ENCODE results near the gene GDF10.
A peak's percentile ranks its signal among the peaks of the same experiment; 100 is the strongest.

Gene GDF10

DNA sequence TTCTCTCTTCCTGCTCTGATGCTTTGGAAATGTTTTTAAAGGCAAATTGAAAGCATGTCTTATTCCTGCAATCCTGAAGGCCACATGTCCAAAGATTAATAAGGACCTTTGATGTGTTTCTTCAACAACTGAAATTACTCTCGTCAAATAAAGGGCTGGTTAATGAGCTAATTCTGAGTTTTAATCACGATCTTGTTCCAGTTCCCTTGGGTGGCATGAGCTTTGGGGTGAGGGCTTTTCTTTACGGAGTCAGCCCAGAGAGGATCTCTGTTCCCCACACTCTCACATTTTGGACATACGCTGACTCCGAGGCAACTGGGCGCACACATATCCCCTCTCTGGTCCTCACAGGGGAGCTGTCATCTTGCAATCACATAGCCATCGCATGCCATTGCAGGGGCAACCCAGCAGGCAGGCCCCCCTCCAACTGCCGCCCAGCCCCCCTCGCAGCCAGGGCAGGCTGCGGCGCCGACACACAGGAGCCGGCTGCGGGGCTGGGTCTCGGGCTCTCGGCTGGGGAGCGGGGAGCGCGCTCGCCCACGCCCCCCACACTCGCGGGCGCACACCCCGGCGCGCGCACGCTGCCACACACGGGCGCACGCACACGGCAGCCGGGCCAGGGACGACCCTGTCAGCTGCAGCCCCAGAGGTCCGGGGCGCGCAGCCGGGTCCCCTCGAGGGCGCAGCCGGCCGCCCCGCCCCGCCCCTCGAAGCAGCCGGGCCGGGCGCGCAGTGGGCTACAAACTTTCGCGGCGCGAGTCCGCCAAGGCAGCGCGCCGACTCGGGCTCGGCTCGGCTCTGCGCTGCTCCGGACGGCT is at the start of gene GDF10:
TSS of gene GDF10 (plus strand) at position 587 of the 818 bp plus-strand sequence. CDS start 455 bp downstream, outside the sequence.
- DNase-seq = no peak

- DNase-seq = no peak
These were observed 47.8 kb upstream of the GDF10 start for GRCh38 chr10:47252093-47252780.

GRCh38 chr10:47253030-47253637 is 46.9 kb upstream of the GDF10 start:
- DNase-seq = no peak

GRCh38 chr10:47253651-47254375 is 46.2 kb upstream of the GDF10 start:
- DNase-seq = no peak

DNA sequence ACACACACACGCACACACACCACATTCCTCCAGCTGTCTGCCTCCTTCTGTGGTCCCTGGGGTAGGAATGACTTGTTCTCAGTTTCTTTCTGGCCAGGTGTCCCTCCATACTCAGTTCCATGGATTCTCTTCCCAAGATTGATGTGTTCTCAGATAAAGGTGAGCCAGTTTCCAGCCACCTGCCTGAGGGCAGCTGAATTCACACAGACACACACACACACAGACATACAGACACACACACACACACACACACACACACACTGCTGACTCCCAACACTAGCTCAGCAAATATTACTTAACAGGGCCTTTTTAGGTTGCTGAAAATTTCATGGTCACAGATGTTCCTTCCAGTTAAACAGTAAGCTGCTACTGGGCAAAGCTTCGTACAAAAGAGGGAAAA is 45.4 kb upstream of the GDF10 start:
- no peak for DNase-seq

DNA sequence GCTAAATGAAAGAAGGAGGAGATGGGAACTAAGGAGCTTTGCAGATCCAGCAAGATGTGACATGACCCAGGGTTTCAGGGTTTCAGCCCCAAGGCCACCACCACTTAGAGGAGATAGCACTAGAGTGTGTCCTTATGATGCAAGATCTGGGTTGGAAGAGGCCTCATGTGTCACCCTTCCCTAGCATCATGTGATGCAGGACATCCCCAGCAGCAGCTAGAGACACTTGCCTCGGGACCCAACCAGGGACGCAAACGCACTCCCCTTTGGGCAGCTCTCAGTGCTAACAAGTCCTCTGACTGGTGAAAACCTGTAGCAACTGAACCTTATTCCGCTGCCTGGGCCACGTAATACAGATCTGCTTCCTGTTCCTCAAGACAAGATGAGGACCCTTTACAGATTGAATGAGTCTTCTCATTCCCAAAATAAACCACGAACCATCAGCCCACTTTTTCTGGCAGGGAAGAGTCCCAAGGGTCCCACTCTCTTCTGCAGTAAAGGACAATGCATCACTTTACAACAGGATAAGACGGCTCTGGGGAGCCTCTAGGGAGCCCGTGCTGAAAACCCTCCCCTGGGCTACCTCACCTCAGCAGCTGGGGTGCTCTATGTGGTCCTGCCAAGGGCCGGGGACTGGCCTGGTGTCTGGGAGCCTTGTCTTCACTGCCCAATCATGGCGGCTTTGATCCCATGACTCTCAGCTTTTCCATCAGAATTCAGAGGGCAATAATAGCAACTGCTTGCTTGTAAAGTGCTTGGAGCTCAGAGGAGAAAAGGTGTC is 44.8 kb upstream of the GDF10 start:
- no peak for DNase-seq

DNA sequence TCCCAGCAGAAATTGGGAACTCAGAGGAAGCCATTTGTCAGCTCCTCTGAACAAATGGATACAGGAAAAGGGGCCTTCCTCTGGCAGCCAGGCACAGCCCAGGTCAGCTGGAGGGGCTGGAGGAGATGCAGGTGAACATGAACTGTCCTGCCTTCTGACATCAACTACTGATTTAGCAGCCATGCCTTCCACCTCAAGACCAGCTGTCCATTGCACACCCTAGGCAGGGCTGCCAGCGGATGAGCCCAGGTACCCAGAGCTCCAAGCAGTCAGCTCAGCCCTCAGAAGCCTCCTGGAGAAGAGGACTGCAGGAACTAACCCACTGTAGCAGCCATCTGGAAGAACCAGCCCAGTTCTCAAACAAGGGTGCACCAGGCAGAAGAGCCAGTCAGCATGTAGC is 44.1 kb upstream of the GDF10 start:
- DNase-seq = no peak

GRCh38 chr10:47256751-47257336 is 43.2 kb upstream of the GDF10 start:
- DNase-seq = no peak

DNA sequence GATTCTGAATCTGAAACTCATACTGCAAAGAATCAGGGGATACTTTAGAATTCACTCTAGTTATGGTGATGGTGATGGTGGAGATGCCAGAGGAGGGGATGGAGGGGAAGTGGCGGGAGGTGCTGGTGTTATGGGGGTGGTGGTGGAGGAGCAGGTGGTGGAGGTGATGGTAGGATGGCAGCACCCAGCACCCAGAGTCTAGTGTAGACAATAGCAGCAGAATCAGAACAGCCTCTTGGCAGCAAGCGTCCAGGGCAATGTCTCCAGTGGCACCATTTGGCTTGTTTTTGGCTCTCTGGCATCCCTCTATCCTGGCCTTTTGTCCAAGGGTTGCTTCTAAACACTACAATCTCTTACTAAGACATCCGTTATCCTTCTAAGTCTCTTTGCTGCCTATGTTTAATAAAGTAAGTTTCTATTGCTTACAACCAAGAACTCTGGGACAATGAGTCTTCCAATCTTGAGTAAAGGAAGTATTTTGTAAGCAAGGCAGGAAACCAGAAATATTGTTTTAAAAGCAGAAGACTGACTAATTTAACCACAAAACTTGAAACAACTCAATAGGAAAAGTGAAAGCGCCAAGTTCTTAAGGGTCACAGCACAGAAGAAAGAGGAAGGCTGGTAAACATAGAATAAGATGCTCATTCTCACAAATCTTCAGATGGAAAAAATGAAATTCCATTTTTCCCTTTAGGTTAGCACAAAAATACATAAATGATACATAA is 42.4 kb upstream of the GDF10 start:
- DNase-seq = no peak

GRCh38 chr10:47258921-47259320 is 41.1 kb upstream of the GDF10 start:
- DNase-seq = no peak

GRCh38 chr10:47259466-47259865 is 40.5 kb upstream of the GDF10 start:
- no peak for DNase-seq

DNA sequence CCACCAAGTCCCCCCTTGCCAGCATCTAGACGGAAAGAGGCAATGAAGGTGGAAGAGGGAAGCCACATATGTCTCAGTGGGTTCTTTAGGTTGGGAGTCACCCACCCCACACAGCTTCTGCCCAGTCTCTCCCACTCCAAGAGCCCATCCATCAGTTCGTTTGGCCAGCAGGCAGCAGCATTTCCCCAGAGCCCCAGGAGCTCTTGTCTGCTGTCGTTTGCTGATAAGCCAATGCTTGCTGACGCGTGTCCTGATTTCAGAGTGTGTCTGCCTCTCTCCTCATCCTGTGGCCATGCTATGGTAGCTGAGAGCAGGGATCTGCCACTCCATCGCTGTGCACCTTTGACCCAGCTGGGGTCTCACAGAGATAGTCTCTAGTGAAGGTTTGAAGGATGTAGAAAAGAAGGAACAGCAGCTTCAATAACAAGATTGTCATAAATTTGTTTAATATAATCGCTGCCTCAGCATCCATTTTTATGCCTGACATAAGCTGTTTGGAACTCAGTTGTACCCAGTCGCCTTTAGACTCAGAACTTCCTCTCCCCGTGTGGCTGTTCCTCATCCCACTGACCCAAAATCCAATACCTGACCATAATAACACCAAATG is 39.4 kb upstream of the GDF10 start:
- DNase-seq = no peak

GRCh38 chr10:47261121-47261520 is 38.9 kb upstream of the GDF10 start:
- no peak for DNase-seq

GRCh38 chr10:47261556-47261955 is 38.4 kb upstream of the GDF10 start:
- DNase-seq = no peak

- no peak for DNase-seq
These were observed 37.1 kb upstream of the GDF10 start for GRCh38 chr10:47262606-47263533.

DNA sequence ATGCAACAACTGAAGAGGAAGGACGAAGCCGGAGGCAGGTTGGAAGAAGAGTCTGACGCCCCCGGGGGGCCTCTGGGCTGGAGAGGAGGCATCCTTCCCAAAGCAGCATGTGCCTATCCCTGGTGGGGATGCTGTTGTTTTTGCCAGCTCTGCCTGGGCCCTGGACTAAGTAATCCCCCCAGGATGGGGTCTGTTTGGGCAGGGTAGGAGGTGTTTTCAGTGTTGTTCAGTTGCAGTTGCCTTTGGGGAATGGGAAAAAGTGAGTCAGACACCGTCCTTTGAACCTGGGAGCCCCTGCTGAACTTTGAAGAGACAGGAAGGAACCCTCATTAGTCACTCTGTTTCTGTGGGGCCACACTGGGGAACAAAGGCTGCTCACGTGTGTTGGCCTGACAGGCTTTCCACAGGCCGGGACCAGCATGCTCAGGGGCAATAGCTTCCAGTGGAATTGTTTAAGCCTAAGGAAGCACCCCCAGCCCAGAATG is 35.2 kb upstream of the GDF10 start:
- peak in 3 of 4 experiments; percentile 21 to 44 (median 40) for DNase-seq

GRCh38 chr10:47266602-47267001 is 33.4 kb upstream of the GDF10 start:
- no peak for DNase-seq

DNA sequence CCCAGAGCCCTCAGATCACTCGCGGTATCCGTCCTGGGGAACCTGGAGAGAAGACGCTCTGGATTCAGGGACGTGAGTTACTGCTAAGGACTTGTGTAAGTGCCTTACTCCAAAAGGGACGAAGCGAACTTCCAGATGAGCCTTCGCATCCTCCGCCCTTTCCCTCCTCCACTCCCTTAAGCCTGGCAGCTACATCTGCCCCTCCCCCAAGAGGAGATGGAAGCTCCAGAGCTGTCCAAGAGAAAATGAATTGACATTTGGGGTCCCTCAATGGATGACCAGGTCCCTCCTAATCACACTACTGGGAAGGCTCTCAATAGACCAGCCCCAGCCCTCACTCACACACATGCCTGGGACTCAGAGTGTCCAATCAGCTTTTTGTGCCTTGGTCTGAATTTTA is 31.3 kb upstream of the GDF10 start:
- DNase-seq = no peak

DNA sequence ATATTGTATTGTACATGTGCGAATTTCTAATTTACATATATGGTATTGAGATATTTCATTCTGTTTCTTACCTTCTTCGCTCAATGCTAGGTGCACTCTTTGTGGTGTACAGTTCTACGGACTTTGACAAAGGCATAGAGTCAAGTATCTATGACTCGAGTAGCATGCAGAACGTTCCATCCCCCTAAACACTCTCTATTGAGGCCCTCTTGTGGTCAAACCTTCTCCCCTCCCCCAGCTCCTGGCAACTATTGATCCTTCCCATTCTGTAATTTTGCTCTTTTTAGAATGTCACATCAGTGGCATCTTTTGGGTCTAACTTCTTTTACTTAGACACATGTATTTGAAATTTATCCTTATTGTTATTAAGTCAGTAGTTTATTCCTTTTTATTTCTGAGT is 30.7 kb upstream of the GDF10 start:
- DNase-seq = no peak

GRCh38 chr10:47276071-47276470 is 23.9 kb upstream of the GDF10 start:
- DNase-seq = no peak

Measured in activated naive CD4-positive, alpha-beta T cell (primary cell).